Smooth muscle cell (in vitro differentiated cells): ENCODE results near the gene NPLOC4. TPM values are rescaled to one million over a fixed set of nuclear protein-coding genes. Genes with fewer than 3 reads are reported as not detected.

Experiments
- DNase-seq: peaks from one replicate; lab custom pipeline; 2025; ENCODE audit not compliant: unreplicated experiment; lab: John Stamatoyannopoulos, UW
- H2AFZ ChIP-seq: fragments of 200-600 bp; sonication (generic); 2 replicates; pipeline ENCODE4 v1.6.0; 2016; ENCODE audit warnings: antibody characterized with exemption, low read depth, mild to moderate bottlenecking
- H3F3A ChIP-seq: fragments of 200-600 bp; sonication (generic); 2 replicates; pipeline ENCODE4 v1.6.0; 2017; ENCODE audit warnings: antibody characterized with exemption, low read depth
- H3K27ac ChIP-seq: fragments of 200-600 bp; sonication (generic); 2 replicates; pipeline ENCODE4 v1.5.1; 2016; ENCODE audit warnings: low read depth, mild to moderate bottlenecking
- H3K27me3 ChIP-seq: fragments of 200-600 bp; sonication (generic); 2 replicates; pipeline ENCODE4 v1.6.1; 2016; ENCODE audit warnings: low read depth, mild to moderate bottlenecking
- H3K36me3 ChIP-seq: fragments of 200-600 bp; sonication (generic); 2 replicates; pipeline ENCODE4 v1.5.1; 2016; ENCODE audit warnings: low read depth
- H3K4me1 ChIP-seq: fragments of 200-600 bp; sonication (generic); 2 replicates; pipeline ENCODE4 v1.5.1; 2016; ENCODE audit warnings: low read depth
- H3K4me2 ChIP-seq: fragments of 200-600 bp; sonication (generic); 2 replicates; pipeline ENCODE4 v1.6.0; 2016; ENCODE audit warnings: mild to moderate bottlenecking
- H3K4me3 ChIP-seq: fragments of 200-600 bp; sonication (generic); 2 replicates; pipeline ENCODE4 v1.5.1; 2016; ENCODE audit warnings: mild to moderate bottlenecking
- H3K79me2 ChIP-seq: fragments of 200-600 bp; sonication (generic); 2 replicates; pipeline ENCODE4 v1.6.0; 2016; ENCODE audit warnings: low read depth, mild to moderate bottlenecking
- H3K9ac ChIP-seq: fragments of 200-600 bp; sonication (generic); 2 replicates; pipeline ENCODE4 v1.6.0; 2016; ENCODE audit warnings: low read depth
- H3K9me3 ChIP-seq: fragments of 200-600 bp; sonication (generic); replicated peaks from 2 replicates; pipeline ENCODE4 v1.5.1; 2016; ENCODE audit warnings: low read depth
- H4K20me1 ChIP-seq: fragments of 200-600 bp; sonication (generic); 2 replicates; pipeline ENCODE4 v1.6.0; 2016; ENCODE audit warnings: low read depth
- CTCF ChIP-seq: fragments of 200-600 bp; sonication (generic); IDR thresholded peaks from 2 replicates; pipeline ENCODE4 v1.5.1; 2017; ENCODE audit warnings: borderline replicate concordance, mild to moderate bottlenecking, antibody characterized with exemption; ENCODE audit not compliant: insufficient read depth, poor library complexity, severe bottlenecking
- WGBS: methylation state at CpG from one replicate; pipeline ENCODE4 v1.1.7; 2016; ENCODE audit warnings: low lambda C conversion rate; 5-methylcytosine and 5-hydroxymethylcytosine counted together
- polyA plus RNA-seq: library from polyadenylated mRNA; unstranded; fragments of >200 nt; fragmentation: Nextera tagmentation; extraction: Ambion mirVana; gene quantifications from 2 replicates; pipeline ENCODE4 v1.2.1, GENCODE V29; 2016
- total RNA-seq: library from RNA; depleted of rRNA; stranded (reverse); fragments of >200 nt; gene quantifications from 2 replicates; pipeline ENCODE4 v1.2.3, GENCODE V29; 2014

Gene NPLOC4
- total and polyA plus RNA-seq, 2 experiments from 2014 or later: 58.1 to 60.9 TPM

- TF ChIP-seq CTCF: no peak
- H3K36me3 ChIP-seq: no peaks in the 10 kb centered on the region
- peaks cover 19% of the 10 kb centered on the region for H3K4me1 ChIP-seq
- peaks cover 13% of the 10 kb centered on the region for H3K79me2 ChIP-seq
- no peak overlapping the region for H2AFZ ChIP-seq
- peak overlapping the region; percentile 95 for H3K27ac ChIP-seq
- peaks cover 49% of the 10 kb centered on the region for H3F3A ChIP-seq
- no peaks in the 10 kb centered on the region for H3K9me3 ChIP-seq
- H3K4me2 ChIP-seq: peak overlapping the region; percentile 67
- no peak overlapping the region for H3K4me3 ChIP-seq
- DNase-seq: no peak
- H3K27me3 ChIP-seq: no peaks in the 10 kb centered on the region
- no peaks in the 10 kb centered on the region for H4K20me1 ChIP-seq
- WGBS: 60% methylated on average over 10 of the region's 10 CpGs
- H3K9ac ChIP-seq: no peak overlapping the region
These were observed 72.9 kb downstream of the NPLOC4 start for GRCh38 chr17:81563861-81564586.

- H3K27me3 ChIP-seq: no peaks in the 10 kb centered on the region
- peaks cover 13% of the 10 kb centered on the region for H3K79me2 ChIP-seq
- H3K27ac ChIP-seq: peak overlapping the region; percentile 26
- no peaks in the 10 kb centered on the region for H3K36me3 ChIP-seq
- H2AFZ ChIP-seq: no peak overlapping the region
- H3K4me1 ChIP-seq: peaks cover 6% of the 10 kb centered on the region
- H3K9ac ChIP-seq: no peak overlapping the region
- 91% methylated on average over 4 of the region's 4 CpGs for WGBS
- DNase-seq: no peak
- H4K20me1 ChIP-seq: peaks cover 10% of the 10 kb centered on the region
- no peaks in the 10 kb centered on the region for H3K9me3 ChIP-seq
- no peak for TF ChIP-seq CTCF
- H3F3A ChIP-seq: peaks cover 36% of the 10 kb centered on the region
- no peak overlapping the region for H3K4me3 ChIP-seq
- no peak overlapping the region for H3K4me2 ChIP-seq
These were observed 75.4 kb downstream of the NPLOC4 start for GRCh38 chr17:81561494-81561885.

- Histone ChIP-seq H3K36me3 (no peaks in the 10 kb centered on the region), H3K4me1 (no peaks in the 10 kb centered on the region), H4K20me1 (peaks cover 12% of the 10 kb centered on the region), H3K9ac (no peak overlapping the region), H3K79me2 (peaks cover 13% of the 10 kb centered on the region), H3K4me2 (no peak overlapping the region), H3K27ac (no peak overlapping the region), H3K4me3 (no peak overlapping the region), H3K9me3 (no peaks in the 10 kb centered on the region), H3F3A (peaks cover 27% of the 10 kb centered on the region), H2AFZ (no peak overlapping the region), H3K27me3 (no peaks in the 10 kb centered on the region)
- no peak for TF ChIP-seq CTCF
- 87% methylated on average over 27 of the region's 27 CpGs for WGBS
- DNase-seq: no peak
These were observed 77.7 kb downstream of the NPLOC4 start for GRCh38 chr17:81558941-81559806.
